GM19240 (cell line): Measurements from ENCODE around the gene TM9SF1.
A peak's percentile ranks its signal among the peaks of the same experiment; 100 is the strongest.

Source experiments
- DNase-seq: peaks from one replicate; pipeline ENCODE4 v3.0.0; 2011; ENCODE audit warnings: low spot score; ENCODE audit not compliant: insufficient read length

TM9SF1 gene

GRCh38 chr14:24179294-24179960, 15.8 kb downstream of the TM9SF1 start:
- DNase-seq = no peak

GRCh38 chr14:24178399-24179178, 16.7 kb downstream of the TM9SF1 start:
- no peak for DNase-seq

- no peak for DNase-seq
Measured at GRCh38 chr14:24177891-24178290, 17.4 kb downstream of the TM9SF1 start.

GRCh38 chr14:24177041-24177825, 18.0 kb downstream of the TM9SF1 start:
- DNase-seq = no peak

- DNase-seq = no peak
Measured at GRCh38 chr14:24176599-24176998, 18.6 kb downstream of the TM9SF1 start.

- no peak for DNase-seq
Measured at GRCh38 chr14:24172871-24173281, 22.4 kb downstream of the TM9SF1 start.

GRCh38 chr14:24172261-24172860, 22.9 kb downstream of the TM9SF1 start:
- DNase-seq = no peak

GRCh38 chr14:24171422-24172260, 23.6 kb downstream of the TM9SF1 start, which contains the start of gene REC8:
Gene REC8 (plus strand): TSS chr14:24172080. CDS start chr14:24172553, 473 bp downstream.
- DNase-seq = peak; percentile 95

- DNase-seq = no peak
Measured at GRCh38 chr14:24167469-24168114, 27.6 kb downstream of the TM9SF1 start.

- DNase-seq = no peak
Measured at GRCh38 chr14:24165785-24166184, 29.5 kb downstream of the TM9SF1 start.

- no peak for DNase-seq
Measured at GRCh38 chr14:24164518-24164991, 30.7 kb downstream of the TM9SF1 start.

GRCh38 chr14:24162093-24162492, 33.1 kb downstream of the TM9SF1 start:
- DNase-seq = no peak

- peak; percentile 94 for DNase-seq
Measured at GRCh38 chr14:24160850-24161804, 34.1 kb downstream of the TM9SF1 start, which contains the start of gene IRF9. Gene IRF9 (plus strand): TSS chr14:24161265. CDS start chr14:24162145, 880 bp downstream.

- no peak for DNase-seq
Measured at GRCh38 chr14:24160499-24160849, 34.8 kb downstream of the TM9SF1 start.

- no peak for DNase-seq
Measured at GRCh38 chr14:24159777-24160498, 35.3 kb downstream of the TM9SF1 start.

- DNase-seq = no peak
Measured at GRCh38 chr14:24157331-24157730, 37.9 kb downstream of the TM9SF1 start.

- no peak for DNase-seq
Measured at GRCh38 chr14:24156840-24157239, 38.4 kb downstream of the TM9SF1 start.

GRCh38 chr14:24155100-24155499, 40.1 kb downstream of the TM9SF1 start:
- no peak for DNase-seq
